ENCODE data around the gene LAG3.
A peak's percentile ranks its signal among the peaks of the same experiment; 100 is the strongest.
"Not testable (repeated sequence)": the region's sequence is repeated elsewhere in the genome, so short reads cannot be mapped to it uniquely, and the experiment has no call there.

LAG3 gene

DNA sequence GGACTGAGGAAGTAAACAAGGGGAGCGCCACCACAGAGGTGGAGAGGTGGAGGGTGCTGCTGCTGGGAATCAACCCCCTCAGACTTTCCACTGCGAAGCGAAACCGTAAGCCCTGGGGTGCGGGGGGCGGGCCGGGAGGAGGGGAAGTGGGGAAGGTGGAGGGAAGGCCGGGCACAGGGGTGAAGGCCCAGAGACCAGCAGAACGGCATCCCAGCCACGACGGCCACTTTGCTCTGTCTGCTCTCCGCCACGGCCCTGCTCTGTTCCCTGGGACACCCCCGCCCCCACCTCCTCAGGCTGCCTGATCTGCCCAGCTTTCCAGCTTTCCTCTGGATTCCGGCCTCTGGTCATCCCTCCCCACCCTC is at the start of gene LAG3:
Gene LAG3 (plus strand): TSS at position 190 of the 365 bp plus-strand sequence. CDS start 333 bp downstream, outside the sequence.
- peak; percentile 37 for DNase-seq (ENCODE audit: low read depth)

DNA sequence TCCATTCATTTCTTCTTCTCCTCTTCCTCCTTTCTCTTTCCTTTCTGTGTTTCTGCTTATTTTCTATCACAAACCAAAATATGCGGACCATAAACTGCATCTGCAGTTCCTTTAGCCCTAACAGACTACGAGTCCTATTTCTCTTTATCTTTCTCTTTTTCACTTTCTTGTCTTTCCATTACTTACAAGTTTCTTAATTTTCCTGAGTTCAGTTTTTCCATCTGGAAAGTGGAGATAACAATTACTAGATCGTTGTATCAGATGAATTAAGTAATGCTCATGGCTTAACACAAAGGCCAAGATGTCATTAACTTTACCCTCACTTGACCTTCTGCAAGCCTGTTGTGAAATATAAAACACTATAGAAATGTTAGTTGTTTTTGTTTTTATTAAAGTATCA is 49.5 kb upstream of the LAG3 start:
- DNase-seq (ENCODE audit: low read depth): no peak

DNA sequence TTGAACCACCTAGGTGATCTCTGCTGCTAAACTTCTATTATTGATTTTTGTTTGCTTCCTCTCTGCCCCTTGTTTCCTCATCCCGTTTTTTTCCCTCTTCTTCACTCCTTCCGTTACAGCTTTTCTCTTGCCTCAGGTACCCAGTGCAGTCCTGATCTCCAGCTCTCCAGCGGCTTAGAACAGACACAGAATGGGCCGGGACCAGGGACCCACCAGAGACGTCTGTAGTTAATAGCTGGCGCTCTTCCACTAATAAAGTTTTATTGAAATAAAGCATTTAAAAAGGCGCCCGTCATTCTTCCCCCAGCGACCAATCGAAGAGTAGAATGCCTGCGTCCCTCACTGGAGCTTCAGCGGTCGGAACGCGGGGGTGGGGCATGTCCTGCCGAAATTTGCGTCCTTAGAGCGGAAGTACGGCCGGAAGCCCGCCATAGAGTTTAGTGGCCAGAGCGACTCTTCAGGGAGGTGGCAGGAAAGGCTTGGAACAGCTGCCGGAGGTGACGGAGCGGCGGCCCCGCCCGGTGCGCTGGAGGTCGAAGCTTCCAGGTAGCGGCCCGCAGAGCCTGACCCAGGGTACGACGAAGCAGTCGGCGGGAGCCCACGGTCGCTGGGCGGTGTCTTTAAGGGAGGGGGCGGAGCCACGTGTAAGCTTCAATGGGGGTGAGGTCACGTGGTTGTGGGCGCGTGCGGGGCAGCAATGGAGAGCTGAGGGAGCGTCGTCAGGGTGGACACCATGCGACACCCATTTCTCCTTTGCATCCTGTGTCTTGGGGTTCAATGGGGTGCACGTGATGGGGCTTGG is 48.5 kb upstream of the LAG3 start, which contains the start of gene COPS7A:
Gene COPS7A (plus strand): TSS at position 440 of the 802 bp plus-strand sequence. CDS start 611 bp downstream, outside the sequence.
- peak; percentile 91 for DNase-seq (ENCODE audit: low read depth)

DNA sequence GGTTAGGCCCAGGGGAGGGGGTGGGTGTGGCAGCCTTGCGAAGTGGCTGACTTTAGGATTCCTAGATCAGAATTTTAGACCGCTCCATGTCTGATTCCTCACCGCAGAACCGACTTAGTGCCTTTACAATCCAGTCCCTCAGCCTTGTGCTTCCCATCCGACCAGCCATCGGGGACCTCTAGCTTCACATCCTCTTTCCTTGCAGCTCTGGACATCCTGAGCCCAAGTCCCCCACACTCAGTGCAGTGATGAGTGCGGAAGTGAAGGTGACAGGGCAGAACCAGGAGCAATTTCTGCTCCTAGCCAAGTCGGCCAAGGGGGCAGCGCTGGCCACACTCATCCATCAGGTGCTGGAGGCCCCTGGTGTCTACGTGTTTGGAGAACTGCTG is 47.9 kb upstream of the LAG3 start:
- DNase-seq (ENCODE audit: low read depth): no peak

DNA sequence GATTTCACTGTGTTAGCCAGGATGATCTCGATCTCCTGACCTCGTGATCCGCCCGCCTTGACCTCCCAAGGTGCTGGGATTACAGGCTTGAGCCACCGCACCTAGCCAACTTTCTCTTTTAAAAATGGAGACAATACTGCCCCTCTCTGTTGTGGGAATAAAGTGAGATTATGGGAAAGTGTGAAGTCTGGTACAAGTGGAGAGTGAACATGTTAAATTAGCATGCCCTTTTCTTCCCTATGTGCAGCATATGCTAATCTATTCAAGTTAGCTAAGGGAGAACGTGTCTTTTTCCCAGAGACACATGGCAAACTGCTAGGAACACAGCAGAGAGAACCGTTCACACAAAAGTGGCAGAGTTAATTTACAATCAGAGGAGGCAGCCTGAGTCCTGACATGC is 47.0 kb upstream of the LAG3 start:
- no peak for DNase-seq (ENCODE audit: low read depth)

DNA sequence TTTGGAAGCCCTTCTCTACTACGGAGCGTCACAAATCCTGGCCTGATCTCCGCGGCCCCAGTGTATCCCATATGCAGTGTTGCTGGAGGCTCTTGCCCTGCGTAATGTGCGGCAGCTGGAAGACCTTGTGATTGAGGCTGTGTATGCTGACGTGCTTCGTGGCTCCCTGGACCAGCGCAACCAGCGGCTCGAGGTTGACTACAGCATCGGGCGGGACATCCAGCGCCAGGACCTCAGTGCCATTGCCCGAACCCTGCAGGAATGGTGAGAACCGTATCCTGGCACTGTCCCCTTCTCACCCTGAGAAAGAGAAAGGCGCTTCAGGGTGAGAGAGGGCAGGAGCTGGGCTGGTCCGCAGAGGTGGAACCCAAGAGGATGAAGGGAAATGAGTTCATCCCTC is 43.1 kb upstream of the LAG3 start:
- no peak for DNase-seq (ENCODE audit: low read depth)

DNA sequence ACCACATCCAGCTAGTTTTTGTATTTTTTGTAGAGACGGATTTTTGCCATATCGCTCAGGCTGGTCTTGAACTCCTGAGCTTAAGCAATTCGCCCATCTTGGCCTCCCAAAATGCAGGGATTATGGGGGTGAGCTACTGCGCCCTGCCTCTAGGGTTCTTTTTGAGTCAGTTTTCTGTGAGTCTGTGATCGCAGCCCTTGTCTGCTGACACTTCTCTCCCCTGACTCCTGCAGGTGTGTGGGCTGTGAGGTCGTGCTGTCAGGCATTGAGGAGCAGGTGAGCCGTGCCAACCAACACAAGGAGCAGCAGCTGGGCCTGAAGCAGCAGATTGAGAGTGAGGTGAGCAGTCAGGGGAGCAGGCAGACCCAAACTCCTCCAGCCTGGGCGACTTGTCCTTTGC is 42.2 kb upstream of the LAG3 start:
- no peak for DNase-seq (ENCODE audit: low read depth)

DNA sequence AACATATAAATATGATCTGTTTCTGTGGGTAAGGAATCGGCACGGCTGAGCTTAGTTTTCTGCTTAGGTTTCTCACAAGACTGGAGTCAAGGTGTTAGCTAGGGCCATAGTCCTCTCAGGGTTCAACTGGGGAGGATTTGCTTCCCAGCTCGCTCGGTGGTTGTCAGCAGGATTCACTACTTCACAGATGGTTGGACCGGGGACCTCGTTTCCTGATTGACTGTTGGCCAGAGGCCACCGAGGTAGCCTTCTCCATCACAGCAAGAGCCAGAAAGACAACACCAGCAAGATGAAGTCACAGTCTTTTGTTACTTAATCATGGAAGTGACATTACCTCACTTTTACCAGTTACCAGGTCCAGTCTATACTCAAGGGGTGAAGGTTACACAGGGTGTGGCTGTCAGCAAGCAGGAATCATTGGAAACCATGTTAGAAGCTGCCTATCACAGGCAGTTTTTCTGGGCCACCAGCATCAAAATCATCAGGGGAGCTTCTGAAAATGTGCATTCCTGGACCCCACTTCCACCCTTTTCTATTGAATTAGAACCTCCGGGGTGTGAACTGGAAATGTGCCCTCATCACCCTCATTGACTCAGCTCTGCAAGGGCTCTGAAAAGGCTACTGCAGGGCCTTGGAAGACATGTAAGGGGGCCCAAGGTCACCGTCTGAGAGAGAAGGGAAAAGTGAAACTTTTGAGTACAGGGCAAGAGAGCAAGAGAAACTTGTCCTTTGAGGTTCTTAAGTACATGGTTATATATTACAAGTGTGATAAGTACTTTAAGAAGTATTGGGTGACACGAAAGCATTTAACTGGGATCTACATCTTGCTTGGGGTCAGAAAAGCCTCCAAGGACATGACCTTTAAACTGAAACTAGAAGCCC is 37.6 kb upstream of the LAG3 start:
- no peak for DNase-seq (ENCODE audit: low read depth)

DNA sequence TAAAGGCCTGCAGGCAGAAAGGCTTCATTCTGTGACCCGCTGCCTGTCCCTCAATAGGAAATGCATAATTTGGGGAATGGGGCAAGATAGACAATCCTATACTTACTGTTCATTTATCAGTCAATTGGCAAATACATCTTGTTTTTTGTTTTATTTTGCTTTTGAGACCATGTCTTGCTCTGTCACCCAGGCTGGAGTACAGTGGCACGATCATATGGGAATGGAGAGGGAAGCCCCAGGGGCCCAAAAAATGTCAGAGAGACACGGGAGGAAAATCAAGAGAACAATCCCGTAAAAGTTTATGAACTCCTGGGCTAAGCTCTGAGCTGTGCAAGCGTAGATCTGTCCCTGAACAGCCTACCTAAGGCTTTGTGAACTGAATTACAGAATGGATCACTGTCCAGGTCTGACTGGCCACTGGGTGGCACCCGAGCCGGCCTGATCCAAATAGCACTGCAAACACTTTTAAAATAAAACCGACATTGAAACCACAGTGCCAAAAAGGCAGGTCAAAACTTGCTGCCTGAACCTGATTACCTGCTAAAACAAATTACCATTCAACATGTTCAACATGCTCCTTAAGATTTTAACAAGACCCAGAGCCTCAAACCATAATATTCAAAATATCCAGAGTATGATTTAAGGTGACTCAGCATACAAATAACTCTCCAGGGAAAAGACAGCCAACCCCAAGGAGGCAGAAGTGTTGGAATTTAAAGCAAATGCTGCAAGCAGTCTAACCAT is 36.7 kb upstream of the LAG3 start:
- no peak for DNase-seq (ENCODE audit: low read depth)

DNA sequence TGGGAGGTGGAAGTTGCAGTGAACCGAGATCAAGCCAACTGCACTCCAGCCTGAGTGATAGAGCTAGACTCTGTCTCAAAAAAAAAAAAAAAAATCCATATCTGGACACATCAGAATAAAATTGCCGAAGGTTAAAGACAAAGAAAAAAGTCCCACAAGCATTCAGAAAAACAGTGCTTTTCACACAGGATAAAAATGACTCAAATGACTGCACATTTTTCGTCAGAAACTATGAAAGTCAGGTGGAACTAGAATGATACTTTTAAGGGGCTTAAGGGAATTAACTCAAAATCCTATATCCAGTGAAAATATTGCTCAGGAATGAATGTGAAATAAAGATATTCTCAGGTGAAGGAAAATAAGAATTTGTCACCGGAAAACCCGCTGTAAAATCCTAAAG is 35.6 kb upstream of the LAG3 start:
- no peak for DNase-seq (ENCODE audit: low read depth)

DNA sequence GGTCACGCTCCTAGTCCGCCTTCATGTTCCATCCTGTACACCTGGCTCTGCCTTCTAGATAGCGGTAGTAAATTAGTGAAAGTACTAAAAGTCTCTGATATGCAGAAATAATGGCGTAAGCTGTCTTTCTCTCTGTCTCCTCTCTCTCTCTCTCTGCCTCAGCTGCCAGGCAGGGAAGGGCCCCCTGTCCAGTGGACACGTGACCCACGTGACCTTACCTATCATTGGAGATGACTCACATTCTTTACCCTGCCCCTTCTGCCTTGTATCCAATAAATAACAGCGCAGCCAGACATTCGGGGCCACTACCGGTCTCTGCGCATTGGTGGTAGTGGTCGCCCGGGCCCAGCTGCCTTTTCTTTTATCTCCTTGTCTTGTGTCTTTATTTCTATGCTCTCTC is 30.2 kb upstream of the LAG3 start:
- DNase-seq (ENCODE audit: low read depth): not testable (repeated sequence)

DNA sequence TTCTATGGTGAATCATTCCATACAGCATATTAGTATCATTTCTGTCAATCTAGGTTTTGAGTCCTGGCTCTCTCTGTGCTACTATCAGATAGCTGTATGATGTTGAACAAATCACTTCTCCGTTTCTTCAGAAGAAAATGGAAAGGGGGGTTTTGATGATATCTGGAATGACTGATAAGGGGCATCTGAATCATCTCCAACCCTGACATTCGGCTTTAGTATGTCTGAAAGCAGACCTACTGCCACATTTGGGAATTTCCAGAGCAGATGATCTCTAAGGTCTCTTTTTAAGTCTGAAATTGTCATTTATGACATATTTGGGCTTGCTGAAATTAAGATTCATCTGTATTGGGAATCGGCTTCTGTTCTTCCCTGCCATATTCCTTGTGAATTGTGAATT is 29.5 kb upstream of the LAG3 start:
- DNase-seq (ENCODE audit: low read depth): no peak

DNA sequence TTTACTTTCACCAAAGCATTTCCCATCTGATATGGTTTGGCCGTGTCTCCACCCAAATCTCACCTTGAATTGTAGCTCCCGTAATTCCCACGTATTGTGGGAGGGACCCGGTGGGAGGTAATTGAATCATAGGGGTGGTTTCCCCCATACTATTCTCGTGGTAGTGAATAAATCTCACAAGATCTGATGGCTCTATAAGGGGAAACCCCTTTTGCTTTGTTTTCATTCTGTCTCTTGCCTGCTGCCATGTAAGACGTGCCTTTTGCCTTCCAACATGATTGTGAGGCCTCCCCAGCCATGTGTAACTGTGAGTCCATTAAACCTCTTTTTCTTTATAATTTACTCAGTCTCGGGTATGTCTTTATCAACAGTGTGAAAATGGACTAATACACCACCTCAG is 29.0 kb upstream of the LAG3 start:
- DNase-seq (ENCODE audit: low read depth): not testable (repeated sequence)

DNA sequence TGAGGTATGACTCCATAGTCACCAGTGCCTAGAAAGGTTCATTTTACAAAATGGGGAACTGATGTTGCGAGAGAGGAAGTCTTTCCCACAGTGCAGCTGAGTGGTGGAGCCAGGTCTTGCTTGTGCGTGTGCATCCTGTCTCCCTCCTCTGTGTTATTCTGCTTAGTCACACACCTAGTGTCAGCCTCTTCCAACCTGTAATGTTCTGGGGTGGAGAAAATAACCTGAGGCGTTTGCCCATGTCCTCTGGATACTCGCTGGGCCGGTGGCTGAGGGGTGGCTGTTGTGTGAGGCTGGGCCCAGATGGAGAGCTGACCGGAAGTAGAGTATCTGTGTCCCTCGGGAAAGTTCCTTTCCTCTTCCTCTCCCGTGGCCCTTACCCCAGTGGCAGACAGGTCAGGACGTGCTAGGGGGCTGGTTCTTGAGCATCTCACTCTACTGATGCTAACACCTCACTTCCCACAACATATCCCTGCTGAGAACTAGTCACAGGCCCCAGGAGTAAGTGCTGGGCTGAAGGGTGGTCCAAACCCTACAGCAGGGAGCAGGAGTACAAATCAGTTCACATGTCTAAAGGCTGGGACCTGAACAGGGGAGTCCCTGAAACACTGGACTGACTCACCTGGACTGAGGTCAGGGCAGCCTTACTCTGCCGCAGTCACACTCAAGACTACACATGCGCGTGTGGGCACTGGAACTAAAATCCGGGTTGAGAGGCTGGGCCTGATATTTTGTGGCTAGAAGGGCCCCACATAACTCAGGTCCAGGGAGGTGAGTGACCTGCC is 26.4 kb upstream of the LAG3 start:
- no peak for DNase-seq (ENCODE audit: low read depth)

DNA sequence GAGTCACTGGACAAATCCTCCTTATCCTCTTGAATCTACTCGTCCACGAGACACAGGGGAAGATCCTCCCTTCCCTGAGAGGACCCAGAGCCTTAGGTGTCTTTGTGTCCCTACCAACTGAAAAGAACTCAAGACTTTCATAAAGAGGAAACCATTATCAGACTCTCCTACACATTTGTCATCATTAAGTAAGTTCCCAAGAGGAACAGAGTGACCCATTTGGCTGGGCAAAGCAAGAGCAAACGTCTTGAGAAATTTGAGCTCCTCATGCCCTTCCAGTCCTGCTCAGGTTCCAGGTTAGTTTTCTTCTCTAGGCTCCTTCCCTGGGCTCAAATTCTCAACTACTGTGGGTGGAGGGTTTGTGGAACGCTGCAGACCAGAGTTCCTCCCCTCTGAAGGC is 25.1 kb upstream of the LAG3 start:
- DNase-seq (ENCODE audit: low read depth): no peak

DNA sequence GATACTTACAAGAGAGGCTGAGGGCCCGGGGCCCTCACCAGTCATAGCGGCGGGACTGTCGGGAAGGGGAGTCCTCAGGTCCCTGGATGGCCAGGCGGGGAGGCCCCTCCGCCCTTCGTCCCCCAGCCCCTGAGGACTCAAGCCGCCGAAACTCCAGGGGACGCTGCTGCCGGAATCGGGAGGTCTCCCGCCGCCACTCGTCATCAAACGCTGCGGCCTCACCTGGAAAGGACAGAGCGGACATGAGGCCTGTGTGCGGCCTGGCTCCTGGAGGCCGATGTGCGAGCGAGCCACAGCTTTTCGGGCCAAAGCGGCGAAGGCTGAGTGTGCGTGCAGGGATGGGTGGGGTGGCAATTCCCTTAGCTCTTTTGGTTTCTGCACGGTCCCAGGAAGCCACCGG is 23.6 kb upstream of the LAG3 start:
- no peak for DNase-seq (ENCODE audit: low read depth)

DNA sequence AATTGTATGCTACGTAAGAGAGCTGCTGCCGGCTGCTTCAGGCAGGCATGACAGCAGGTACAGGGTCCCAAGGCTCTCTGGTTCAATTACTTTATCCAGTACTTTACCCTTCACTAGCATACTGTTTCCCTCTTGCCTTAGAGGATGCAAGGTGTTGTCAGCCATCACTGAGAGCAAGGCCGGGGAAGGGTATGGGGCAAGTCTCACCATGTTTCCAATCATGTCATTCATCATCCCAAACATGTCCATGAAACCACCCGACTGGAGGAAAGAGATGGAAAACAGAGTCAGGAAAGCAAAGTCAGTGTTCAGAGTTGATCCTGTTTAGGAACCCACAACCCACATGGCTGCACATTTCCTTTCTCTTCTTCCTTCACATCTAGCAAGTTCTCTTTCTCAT is 21.8 kb upstream of the LAG3 start:
- DNase-seq (ENCODE audit: low read depth): no peak

DNA sequence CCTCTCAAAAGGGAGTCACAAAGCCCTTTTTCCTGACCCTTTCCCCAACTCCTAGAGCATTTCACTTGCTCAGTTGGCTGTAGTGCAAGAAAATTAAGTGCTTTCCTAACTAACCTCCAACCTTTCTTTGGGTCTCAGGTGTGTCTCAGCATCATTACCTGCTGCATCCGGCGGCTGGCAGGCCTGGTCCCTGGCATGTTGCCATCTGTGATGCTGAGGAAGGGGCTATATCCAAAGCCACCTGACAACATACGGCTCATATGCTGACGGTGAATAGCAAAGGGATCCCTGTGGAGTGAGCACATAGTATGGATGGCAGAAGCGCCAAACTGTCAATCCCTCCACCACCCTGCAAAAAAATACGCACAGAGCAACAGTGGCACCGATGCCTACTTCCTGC is 20.6 kb upstream of the LAG3 start:
- no peak for DNase-seq (ENCODE audit: low read depth)

DNA sequence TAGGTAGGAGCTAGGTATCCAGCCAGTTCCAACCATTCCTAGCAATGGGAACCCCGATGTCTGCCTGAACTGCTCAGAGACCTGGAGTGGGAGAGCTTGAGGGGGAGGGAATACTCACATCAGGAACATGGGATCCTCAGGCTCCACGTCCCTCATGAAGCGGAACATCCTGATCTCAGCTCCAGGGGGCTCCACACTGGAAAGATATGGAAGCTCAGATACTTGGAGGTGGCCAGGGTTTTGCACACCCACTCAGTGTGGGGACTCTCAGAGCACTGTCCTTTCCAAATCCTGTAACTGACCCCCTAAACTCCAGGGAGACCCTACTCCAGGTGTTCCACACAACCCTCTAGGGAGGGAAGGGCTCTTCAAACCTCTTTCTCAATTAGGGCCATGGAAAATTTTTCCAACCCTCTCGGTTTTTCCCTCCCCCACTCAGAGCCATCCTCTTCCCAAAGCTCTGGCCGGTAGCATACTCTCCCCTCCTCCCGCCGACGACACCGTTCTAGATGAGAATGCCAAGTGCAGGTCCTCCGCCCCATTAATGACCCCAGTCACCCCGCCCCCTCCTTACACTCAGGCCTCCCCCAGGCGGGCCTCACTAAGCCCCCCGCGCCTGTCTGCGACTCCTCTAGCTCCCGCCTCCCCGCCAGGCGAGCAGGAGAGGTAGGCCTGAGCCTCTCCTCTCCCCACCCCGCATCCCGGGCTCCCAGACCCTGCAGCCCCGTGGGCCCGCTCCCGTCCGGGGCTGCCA is 20.0 kb upstream of the LAG3 start:
- DNase-seq (ENCODE audit: low read depth): no peak

DNA sequence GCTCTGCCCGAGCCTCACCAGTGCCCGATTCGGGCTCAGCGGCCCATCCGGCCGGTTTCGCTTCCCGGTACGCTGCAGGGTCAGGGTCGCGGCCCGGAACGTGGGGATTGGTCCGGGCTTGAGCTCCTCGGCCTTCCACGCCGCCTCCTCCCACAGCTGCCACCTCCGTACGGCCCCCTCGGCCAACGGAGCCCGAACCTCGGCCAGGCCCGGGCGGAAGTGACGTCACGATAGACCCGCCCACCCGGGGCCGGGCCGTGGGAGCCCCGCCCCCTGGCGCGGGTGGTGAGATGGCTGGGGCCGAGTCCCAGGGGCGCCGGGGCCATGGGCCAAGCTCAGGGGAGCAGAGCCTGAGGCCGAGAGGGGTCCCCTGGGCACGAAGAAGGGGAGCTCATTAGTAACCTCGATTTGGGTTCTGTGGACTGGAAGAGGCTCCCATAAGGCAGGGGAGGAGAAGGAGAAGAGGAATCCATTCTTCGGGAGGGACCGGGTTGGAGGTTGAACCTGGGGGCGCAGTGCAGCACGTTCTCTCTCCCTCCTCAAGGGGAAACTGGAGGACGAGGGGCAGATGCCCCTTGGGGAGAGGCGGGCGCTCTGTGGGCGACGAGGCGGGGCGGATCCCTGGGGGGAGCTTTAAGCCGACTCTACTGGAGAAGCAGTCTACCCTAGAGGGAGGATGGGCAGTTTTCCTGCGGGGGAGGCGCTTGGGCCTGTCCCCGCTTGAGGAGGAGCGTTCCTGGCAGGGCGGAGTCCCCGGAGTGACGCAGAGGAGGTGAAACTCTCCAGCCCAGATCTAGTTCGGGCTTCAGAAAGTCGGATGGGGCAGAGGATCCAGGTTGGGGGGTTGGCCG is 19.2 kb upstream of the LAG3 start, which contains the start of gene MLF2:
Gene MLF2 (minus strand): TSS at position 221 of the 851 bp plus-strand sequence. CDS start 807 bp downstream, outside the sequence.
- peak; percentile 96 for DNase-seq (ENCODE audit: low read depth)
